Esophagus squamous epithelium (tissue), 5 donors: Measurements from ENCODE around the gene MRO. TPM values are rescaled to one million over a fixed set of nuclear protein-coding genes. Genes with fewer than 3 reads are reported as not detected.

ENCODE experiments used
- DNase-seq: peaks from one replicate; lab custom pipeline; 2025; lab: John Stamatoyannopoulos, UW
- H3K27ac ChIP-seq, 4 donors: fragments of 200-600 bp; sonication (generic); one replicate each; pipeline ENCODE4 v1.5.1; 2016 to 2019; ENCODE audit warnings: mild to moderate bottlenecking in 1 of 4
- H3K27me3 ChIP-seq, 4 donors: fragments of 200-600 bp; sonication (generic); 1 replicate in 3 of 4; 2 replicates in 1 of 4; pipeline versions ENCODE4 v1.5.1 to v1.6.0; 2017 to 2021; ENCODE audit warnings: antibody characterized with exemption in 1 of 4
- H3K36me3 ChIP-seq, 3 donors: fragments of 200-600 bp; sonication (generic); one replicate each; pipeline ENCODE4 v1.5.1; 2016 to 2019
- H3K4me1 ChIP-seq, 3 donors: fragments of 200-600 bp; sonication (generic); one replicate each; pipeline ENCODE4 v1.5.1; 2017 to 2019
- H3K4me3 ChIP-seq, 4 donors: fragments of 200-600 bp; sonication (generic); 1 replicate in 3 of 4; 2 replicates in 1 of 4; pipeline ENCODE4 v1.5.1; 2016 to 2019; ENCODE audit warnings: mild to moderate bottlenecking in 2 of 4, moderate library complexity in 1 of 4
- H3K9me3 ChIP-seq, 3 donors: fragments of 200-600 bp; sonication (generic); one replicate each; pipeline ENCODE4 v1.5.1; 2016 to 2019
- POLR2A ChIP-seq, 4 donors: fragments of 450-650 bp; IDR thresholded peaks; one replicate each; pipeline ENCODE4 v1.6.1; 2017; ENCODE audit warnings: antibody characterized with exemption in 4 of 4, mild to moderate bottlenecking in 4 of 4, moderate library complexity in 3 of 4
- WGBS, 2 donors: methylation state at CpG; one replicate each; pipeline ENCODE4 v1.1.5; 2018; 5-methylcytosine and 5-hydroxymethylcytosine counted together
- intact Hi-C: fragments of 100-400 bp; cut with DNase I; formaldehyde crosslinking; loops from one replicate; pipeline ENCODE4 v1.15.0; 2022
- total RNA-seq, 4 donors: library from RNA; depleted of rRNA; stranded (reverse); fragments of >200 nt; gene quantifications; one replicate each; pipeline ENCODE4 v1.1.0, GENCODE V29; 2016
- TF ChIP-seq, protein P1 (sequence below), 6 experiments: fragments of 450-650 bp in 4 of 6; fragments of 200-600 bp in 2 of 6; sonication (generic) in 2 of 6; IDR thresholded peaks; one replicate each; pipeline ENCODE4 v1.5.1; 2016 to 2019; ENCODE audit warnings: antibody characterized with exemption in 6 of 6, mild to moderate bottlenecking in 4 of 6, moderate library complexity in 4 of 6
- donor health status: DM: yes; HTN: yes; CAD: no.

Gene MRO
- total RNA-seq, 4 donors from 2014 or later = 0.13 to 1.7 (median 0.83) TPM

DNA sequence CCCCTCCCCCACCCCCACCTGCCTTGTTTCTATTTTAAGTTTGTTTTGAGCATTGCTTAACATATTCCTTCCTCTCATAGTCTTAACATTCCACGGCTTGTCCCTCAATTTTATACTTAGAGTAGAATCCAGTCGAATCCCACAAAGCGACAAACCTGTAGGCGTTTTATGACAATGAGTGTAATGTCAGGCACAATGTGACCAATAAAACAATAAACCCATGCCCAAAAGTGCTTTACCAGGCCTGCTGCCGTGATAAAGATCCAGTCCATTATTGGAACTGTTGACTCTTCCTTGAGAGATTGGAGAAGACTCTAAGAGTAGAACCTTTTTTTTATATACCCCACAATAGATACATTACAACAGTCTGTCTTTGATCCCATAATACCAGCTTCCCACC, 6.2 kb upstream of the MRO start:
- no peaks in the 10 kb centered on the region for H3K36me3 ChIP-seq
- DNase-seq = no peak

DNA sequence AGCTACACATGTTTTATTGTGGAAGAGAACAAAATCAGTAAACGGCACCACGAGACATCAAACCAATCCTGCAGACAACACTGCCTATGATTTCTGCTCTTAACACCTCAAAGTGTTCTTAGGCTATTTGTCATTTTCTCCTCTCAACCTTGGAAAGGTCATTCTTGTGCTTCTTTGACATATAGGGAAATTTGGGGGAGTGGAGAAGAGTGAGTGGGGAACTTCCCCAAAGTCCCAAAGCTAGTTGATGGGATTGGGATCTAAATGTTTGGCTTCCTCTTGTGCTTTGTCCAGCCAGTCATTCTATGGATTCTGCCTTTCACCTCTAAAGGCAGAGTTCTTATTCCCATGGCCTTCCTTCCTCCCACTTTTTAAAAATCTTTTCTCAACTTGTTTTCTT, 5.8 kb upstream of the MRO start:
- Histone ChIP-seq H3K27ac (no peak overlapping the region), H3K4me3 (no peak overlapping the region), H3K4me1 (peaks cover 0 to 8% (median 0%) of the 10 kb centered on the region in 3 donors), H3K27me3 (no peaks in the 10 kb centered on the region), H3K36me3 (no peaks in the 10 kb centered on the region), H3K9me3 (no peaks in the 10 kb centered on the region)
- TF ChIP-seq, protein P1, sequence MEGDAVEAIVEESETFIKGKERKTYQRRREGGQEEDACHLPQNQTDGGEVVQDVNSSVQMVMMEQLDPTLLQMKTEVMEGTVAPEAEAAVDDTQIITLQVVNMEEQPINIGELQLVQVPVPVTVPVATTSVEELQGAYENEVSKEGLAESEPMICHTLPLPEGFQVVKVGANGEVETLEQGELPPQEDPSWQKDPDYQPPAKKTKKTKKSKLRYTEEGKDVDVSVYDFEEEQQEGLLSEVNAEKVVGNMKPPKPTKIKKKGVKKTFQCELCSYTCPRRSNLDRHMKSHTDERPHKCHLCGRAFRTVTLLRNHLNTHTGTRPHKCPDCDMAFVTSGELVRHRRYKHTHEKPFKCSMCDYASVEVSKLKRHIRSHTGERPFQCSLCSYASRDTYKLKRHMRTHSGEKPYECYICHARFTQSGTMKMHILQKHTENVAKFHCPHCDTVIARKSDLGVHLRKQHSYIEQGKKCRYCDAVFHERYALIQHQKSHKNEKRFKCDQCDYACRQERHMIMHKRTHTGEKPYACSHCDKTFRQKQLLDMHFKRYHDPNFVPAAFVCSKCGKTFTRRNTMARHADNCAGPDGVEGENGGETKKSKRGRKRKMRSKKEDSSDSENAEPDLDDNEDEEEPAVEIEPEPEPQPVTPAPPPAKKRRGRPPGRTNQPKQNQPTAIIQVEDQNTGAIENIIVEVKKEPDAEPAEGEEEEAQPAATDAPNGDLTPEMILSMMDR (IDR thresholded peaks at IDR 0.05) = no peak
- no peak for TF ChIP-seq POLR2A (IDR thresholded peaks at IDR 0.05)
- intact Hi-C loops = no loop called here
- DNase-seq = no peak
- 85 to 89% methylated on average over 2 of the region's 2 CpGs for WGBS, 2 donors

More for the DNA sequence above, 6.2 kb upstream of the MRO start:
- Histone ChIP-seq H3K4me1 (peaks cover 0 to 4% (median 0%) of the 10 kb centered on the region in 3 donors), H3K27ac (no peak overlapping the region), H3K4me3 (no peak overlapping the region), H3K9me3 (no peaks in the 10 kb centered on the region), H3K27me3 (no peaks in the 10 kb centered on the region)
- TF ChIP-seq, protein P1 (IDR thresholded peaks at IDR 0.05) = no peak
- no peak for TF ChIP-seq POLR2A (IDR thresholded peaks at IDR 0.05)
- intact Hi-C loops = no loop called here
- 74 to 91% methylated on average over 4 to 5 of the region's 5 CpGs for WGBS, 2 donors

DNA sequence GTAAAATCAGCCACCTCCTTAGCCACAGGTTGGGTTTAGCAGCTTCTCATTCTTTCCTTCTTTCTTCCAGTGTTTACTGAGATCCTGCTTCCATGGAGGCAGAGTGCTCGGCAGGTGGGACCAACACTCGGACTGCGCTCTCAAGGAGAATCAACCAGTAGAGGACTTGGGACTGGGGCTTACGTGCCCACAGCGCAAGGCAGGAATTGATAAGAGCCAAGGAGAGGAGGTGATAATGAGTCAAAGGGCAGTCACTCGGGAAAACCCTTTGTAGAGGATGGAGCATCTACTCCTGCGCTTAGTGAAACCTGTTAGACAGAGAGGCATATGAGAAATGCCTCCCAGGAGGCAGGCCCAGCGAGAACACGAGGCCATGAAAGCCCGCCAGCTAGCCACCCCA, 2.9 kb upstream of the MRO start:
- Histone ChIP-seq H3K27ac (no peak overlapping the region), H3K4me3 (no peak overlapping the region), H3K4me1 (peaks cover 0 to 34% (median 11%) of the 10 kb centered on the region in 3 donors), H3K36me3 (no peaks in the 10 kb centered on the region), H3K27me3 (no peaks in the 10 kb centered on the region), H3K9me3 (no peaks in the 10 kb centered on the region)
- no peak for TF ChIP-seq POLR2A (IDR thresholded peaks at IDR 0.05)
- TF ChIP-seq, protein P1 (IDR thresholded peaks at IDR 0.05) = no peak
- intact Hi-C loops = no loop called here
- no peak for DNase-seq
- 82 to 84% methylated on average over 8 to 9 of the region's 10 CpGs for WGBS, 2 donors

DNA sequence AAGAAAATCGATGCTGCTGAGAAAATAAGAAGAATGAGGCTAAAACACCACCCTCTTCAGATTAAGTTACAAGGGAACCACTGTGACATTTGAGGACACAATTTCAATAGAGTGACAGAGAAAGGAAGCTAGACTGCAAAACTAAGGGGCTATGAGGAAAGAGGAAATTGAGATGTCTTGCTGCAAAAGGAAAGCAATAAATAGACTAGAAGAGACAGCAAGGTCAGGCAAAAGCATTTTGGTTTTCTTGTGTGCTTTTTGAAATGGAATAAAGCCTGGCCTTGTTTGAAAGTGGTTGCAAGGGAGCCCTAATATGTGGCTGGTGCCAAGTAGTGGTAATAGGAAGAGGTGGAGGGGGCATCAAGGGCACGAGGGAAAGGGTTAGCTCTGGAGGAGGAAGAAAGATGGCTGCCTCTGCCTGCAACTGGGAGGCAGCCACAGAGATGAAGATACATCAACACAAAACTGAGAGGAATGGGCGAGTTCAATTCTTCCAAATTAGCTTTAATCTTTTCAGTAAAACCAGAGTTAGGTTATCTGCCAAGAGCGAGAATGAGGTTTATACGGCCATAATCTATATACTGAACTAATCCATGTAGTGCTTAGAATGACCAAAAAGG, 1.2 kb upstream of the MRO start:
- H3K27ac ChIP-seq = peak overlapping the region in 3 of 4 donors; percentile 39 to 65 (median 60)
- no peaks in the 10 kb centered on the region for H3K36me3 ChIP-seq
- TF ChIP-seq, protein P1 (IDR thresholded peaks at IDR 0.05) = no peak
- TF ChIP-seq POLR2A (IDR thresholded peaks at IDR 0.05) = no peak
- no peak for DNase-seq
- 69% methylated on average over 5 of the region's 5 CpGs for WGBS, 2 donors
- intact Hi-C loops = no loop called here
- H3K4me1 ChIP-seq = peaks cover 0 to 46% (median 11%) of the 10 kb centered on the region in 3 donors
- no peaks in the 10 kb centered on the region for H3K27me3 ChIP-seq
- H3K9me3 ChIP-seq = no peaks in the 10 kb centered on the region
- no peak overlapping the region for H3K4me3 ChIP-seq

DNA sequence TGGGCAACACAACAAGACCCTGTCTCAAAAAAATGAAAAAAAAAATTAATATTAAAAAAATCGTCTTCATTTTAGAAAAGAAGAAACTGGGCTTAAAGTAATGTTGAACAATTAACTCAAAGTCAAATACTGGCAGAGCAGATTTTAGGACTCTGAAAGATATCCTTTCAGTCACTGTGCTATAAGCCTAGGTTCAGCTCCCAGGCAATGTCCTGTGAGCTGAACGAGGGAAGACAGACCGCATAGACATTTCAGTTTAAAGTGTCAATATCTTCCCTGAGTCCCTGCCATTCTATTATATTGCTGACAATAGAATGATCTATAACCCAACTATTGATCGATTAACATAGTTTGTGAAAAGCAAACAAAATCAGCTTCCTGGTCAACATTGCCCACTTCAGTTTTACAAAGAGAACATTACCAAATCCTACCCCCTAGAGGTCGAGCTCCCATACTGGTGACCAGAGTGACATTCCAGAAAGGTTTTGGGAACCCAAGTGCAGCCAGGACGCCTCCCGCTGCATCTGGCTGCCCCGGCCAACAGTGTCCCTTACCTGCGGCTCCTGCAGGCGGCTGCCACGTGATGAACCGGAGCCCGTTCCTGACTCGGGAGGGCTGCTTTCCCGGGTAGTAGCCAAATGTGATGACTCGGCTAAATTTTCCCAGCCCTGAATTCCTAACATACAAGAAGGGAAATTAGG, 639 bp downstream of the MRO start:
- H3K4me1 ChIP-seq = peaks cover 0 to 46% (median 11%) of the 10 kb centered on the region in 3 donors
- intact Hi-C loops = loop anchor here (5.0 kb wide), 1 partner anchor 233 kb away; no protein-coding TSS in a partner anchor
- H3K36me3 ChIP-seq = no peaks in the 10 kb centered on the region
- WGBS, 2 donors = 20 to 51% methylated on average over 5 to 16 of the region's 16 CpGs
- H3K4me3 ChIP-seq = peak overlapping the region; percentile 1 to 57 (median 33)
- DNase-seq = no peak
- no peaks in the 10 kb centered on the region for H3K27me3 ChIP-seq
- no peaks in the 10 kb centered on the region for H3K9me3 ChIP-seq
- H3K27ac ChIP-seq = peak overlapping the region in 2 of 4 donors; percentile 44 to 69
- TF ChIP-seq POLR2A (IDR thresholded peaks at IDR 0.05) = no peak
- TF ChIP-seq, protein P1 (IDR thresholded peaks at IDR 0.05) = peak in 2 of 6 experiments; percentile 1 to 7
